PC-9 (cell line): ENCODE data around the gene CCL25. TPM values are rescaled to one million over a fixed set of nuclear protein-coding genes. Genes with fewer than 3 reads are reported as not detected.
A peak's percentile ranks its signal among the peaks of the same experiment; 100 is the strongest.

Experiments used
- BruUV-seq: library from RNA; stranded (reverse); fragments of 400-500 nt; replicated peaks from 2 replicates; lab custom pipeline; 2021; lab: Mats Ljungman, UMichigan
- CTCF ChIA-PET: fragments of 300-600 bp; sonication (Branson Sonifier 250); formaldehyde crosslinking; loops from one replicate; lab custom pipeline; 2022; ENCODE audit warnings: antibody characterized with exemption; lab: Charles Lee
- POLR2A ChIA-PET: fragments of 300-600 bp; sonication (Branson Sonifier 250); formaldehyde crosslinking; loops from one replicate; lab custom pipeline; 2022; ENCODE audit warnings: antibody characterized with exemption; ENCODE audit not compliant: unreplicated experiment; lab: Charles Lee
- DNase-seq, 2 experiments: peaks; one replicate each; pipeline versions ENCODE4 v3.0.0 to v3.0.0-alpha.2; 2015 to 2022; ENCODE audit warnings: mixed read lengths in 1 of 2
- H2AFZ ChIP-seq: fragments of 200-600 bp; sonication (generic); 2 replicates; pipeline ENCODE4 v1.8.1; 2017; ENCODE audit warnings: antibody characterized with exemption
- H3F3A ChIP-seq: fragments of 200-600 bp; sonication (generic); 2 replicates; pipeline ENCODE4 v1.8.1; 2017; ENCODE audit warnings: antibody characterized with exemption, mild to moderate bottlenecking, low read depth; ENCODE audit not compliant: insufficient read depth
- H3K27ac ChIP-seq: fragments of 200-600 bp; sonication (generic); 2 replicates; pipeline ENCODE4 v1.6.1; 2016; ENCODE audit warnings: mixed run types
- H3K27me3 ChIP-seq: fragments of 200-600 bp; sonication (generic); 2 replicates; pipeline ENCODE4 v1.6.1; 2016; ENCODE audit warnings: low read depth, mixed run types; ENCODE audit not compliant: insufficient read depth
- H3K36me3 ChIP-seq: fragments of 200-600 bp; sonication (generic); 2 replicates; pipeline ENCODE4 v1.6.1; 2016; ENCODE audit warnings: low read depth, mixed run types
- H3K4me1 ChIP-seq: fragments of 200-600 bp; sonication (generic); replicated peaks from 2 replicates; pipeline ENCODE4 v1.6.1; 2016; ENCODE audit warnings: mixed run types; ENCODE audit not compliant: insufficient read depth
- H3K4me2 ChIP-seq: fragments of 200-600 bp; sonication (generic); 2 replicates; pipeline ENCODE4 v1.6.1; 2017; ENCODE audit warnings: mixed run types
- H3K4me3 ChIP-seq: fragments of 200-600 bp; sonication (generic); 2 replicates; pipeline ENCODE4 v1.6.1; 2016; ENCODE audit warnings: mixed run types
- H3K79me2 ChIP-seq: fragments of 200-600 bp; sonication (generic); 2 replicates; pipeline ENCODE4 v1.6.1; 2017; ENCODE audit warnings: low read depth, mixed run types
- H3K9me2 ChIP-seq: fragments of 200-600 bp; sonication (generic); 2 replicates; pipeline ENCODE4 v1.8.1; 2017; ENCODE audit warnings: mild to moderate bottlenecking; ENCODE audit not compliant: insufficient read depth
- H3K9me3 ChIP-seq: fragments of 200-600 bp; sonication (generic); 2 replicates; pipeline ENCODE4 v1.8.1; 2016; ENCODE audit warnings: low read depth; ENCODE audit not compliant: insufficient read depth
- H4K20me1 ChIP-seq: fragments of 200-600 bp; sonication (generic); 2 replicates; pipeline ENCODE4 v1.8.1; 2017; ENCODE audit not compliant: insufficient read depth
- CTCF ChIP-seq: fragments of 200-600 bp; sonication (generic); conservative IDR thresholded peaks from 2 replicates; pipeline ENCODE4 v1.6.1; 2017; ENCODE audit warnings: mixed run types, antibody characterized with exemption, mild to moderate bottlenecking, moderate library complexity
- EZH2 ChIP-seq: fragments of 200-600 bp; sonication (generic); IDR thresholded peaks from 2 replicates; pipeline ENCODE4 v1.8.0; 2017; ENCODE audit warnings: antibody characterized with exemption, low read depth
- intact Hi-C: fragments of 100-400 bp; cut with micrococcal nuclease; formaldehyde crosslinking; loops from one replicate; pipeline ENCODE4 v1.10.0; 2022; ENCODE audit not compliant: unreplicated experiment
- total RNA-seq: library from RNA; stranded (reverse); gene quantifications from 2 replicates; pipeline ENCODE4 v1.2.3, GENCODE V29; 2021

CCL25 gene
- total RNA-seq, 1 experiment from 2014 or later, result not detected

GRCh38 chr19:8050274-8051096 lies 2.1 kb upstream of the CCL25 start:
- H3K27me3 ChIP-seq, result peaks cover 10% of the 10 kb centered on the region
- no peaks in the 10 kb centered on the region for H3K36me3 ChIP-seq
- POLR2A ChIA-PET, result interaction anchor here (0.6 kb wide), 2 partner anchors 20 to 183 kb away, joined by 3 to 10 read pairs; no protein-coding TSS in a partner anchor
- H3K9me2 ChIP-seq, result no peaks in the 10 kb centered on the region
- CTCF ChIA-PET, result no interaction called here
- H3K9me3 ChIP-seq, result no peaks in the 10 kb centered on the region
- H3K4me2 ChIP-seq, result no peak overlapping the region; the same call in 1 of the 2 replicates
- peaks cover 4% of the 10 kb centered on the region; the same call in 1 of the 2 replicates for H3F3A ChIP-seq
- intact Hi-C loops, result no loop called here
- peak; percentile 59 to 76 for DNase-seq
- no peak for TF ChIP-seq EZH2
- no peak for TF ChIP-seq CTCF
- H2AFZ ChIP-seq, result no peak overlapping the region
- no peaks in the 10 kb centered on the region for H4K20me1 ChIP-seq
- no peaks in the 10 kb centered on the region for H3K4me1 ChIP-seq
- no TSS peak for BruUV-seq
- H3K27ac ChIP-seq, result no peak overlapping the region
- H3K79me2 ChIP-seq, result no peaks in the 10 kb centered on the region
- no peak overlapping the region for H3K4me3 ChIP-seq

DNA sequence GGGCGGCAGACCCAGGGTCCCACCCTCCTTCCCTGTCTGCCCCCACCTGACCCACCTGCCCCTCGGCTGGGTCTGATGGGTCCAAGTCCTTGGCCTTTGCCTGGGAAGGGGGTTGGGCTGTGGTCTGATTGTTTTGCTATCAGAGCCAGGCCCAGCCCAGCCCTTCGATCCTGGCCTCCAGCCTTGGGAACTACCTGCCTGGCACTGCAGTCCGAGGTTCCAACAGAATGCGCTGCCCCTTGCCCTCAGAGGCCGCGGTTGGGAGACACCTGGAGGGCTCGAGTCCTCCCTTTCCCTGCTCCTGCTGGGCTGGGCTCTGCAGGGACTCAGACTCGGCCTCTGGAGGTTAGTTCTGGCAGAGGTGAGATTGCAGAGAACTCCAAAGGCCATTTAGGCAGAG lies 1.6 kb downstream of the CCL25 start:
- peaks cover 4% of the 10 kb centered on the region; the same call in 1 of the 2 replicates for H3F3A ChIP-seq
- no peaks in the 10 kb centered on the region for H3K36me3 ChIP-seq
- H3K4me3 ChIP-seq, result no peak overlapping the region
- no peaks in the 10 kb centered on the region for H3K79me2 ChIP-seq
- no TSS peak for BruUV-seq
- H3K9me2 ChIP-seq, result no peaks in the 10 kb centered on the region
- intact Hi-C loops, result no loop called here
- H3K27ac ChIP-seq, result no peak overlapping the region
- ChIA-PET POLR2A (no interaction called here), CTCF (no interaction called here)
- H2AFZ ChIP-seq, result no peak overlapping the region
- no peaks in the 10 kb centered on the region for H3K27me3 ChIP-seq
- no peaks in the 10 kb centered on the region for H3K9me3 ChIP-seq
- DNase-seq, result no peak
- no peaks in the 10 kb centered on the region for H4K20me1 ChIP-seq
- TF ChIP-seq CTCF (no peak), EZH2 (no peak)
- no peak overlapping the region for H3K4me2 ChIP-seq
- H3K4me1 ChIP-seq, result no peaks in the 10 kb centered on the region

- H3K9me3 ChIP-seq, result no peaks in the 10 kb centered on the region
- CTCF ChIA-PET, result no interaction called here
- no peaks in the 10 kb centered on the region for H3K4me1 ChIP-seq
- no peak overlapping the region for H3K4me2 ChIP-seq
- H3K27ac ChIP-seq, result no peak overlapping the region
- intact Hi-C loops, result no loop called here
- BruUV-seq, result no TSS peak
- H3K4me3 ChIP-seq, result no peak overlapping the region
- no peaks in the 10 kb centered on the region for H4K20me1 ChIP-seq
- no peaks in the 10 kb centered on the region for H3K9me2 ChIP-seq
- no peak for TF ChIP-seq EZH2
- TF ChIP-seq CTCF, result no peak
- H3F3A ChIP-seq, result peaks cover 3% of the 10 kb centered on the region; the same call in 1 of the 2 replicates
- H3K36me3 ChIP-seq, result no peaks in the 10 kb centered on the region
- no peak for DNase-seq
- no peaks in the 10 kb centered on the region for H3K79me2 ChIP-seq
- POLR2A ChIA-PET, result no interaction called here
- H2AFZ ChIP-seq, result no peak overlapping the region
- H3K27me3 ChIP-seq, result no peaks in the 10 kb centered on the region
Measured at GRCh38 chr19:8056533-8056932, 4.0 kb downstream of the CCL25 start.
